ENCODE data around the gene SPRYD3. TPM values are rescaled to one million over a fixed set of nuclear protein-coding genes. Genes with fewer than 3 reads are reported as not detected.

The SPRYD3 gene
- total RNA-seq, 1 experiment from 2014 or later: 35.2 TPM

DNA sequence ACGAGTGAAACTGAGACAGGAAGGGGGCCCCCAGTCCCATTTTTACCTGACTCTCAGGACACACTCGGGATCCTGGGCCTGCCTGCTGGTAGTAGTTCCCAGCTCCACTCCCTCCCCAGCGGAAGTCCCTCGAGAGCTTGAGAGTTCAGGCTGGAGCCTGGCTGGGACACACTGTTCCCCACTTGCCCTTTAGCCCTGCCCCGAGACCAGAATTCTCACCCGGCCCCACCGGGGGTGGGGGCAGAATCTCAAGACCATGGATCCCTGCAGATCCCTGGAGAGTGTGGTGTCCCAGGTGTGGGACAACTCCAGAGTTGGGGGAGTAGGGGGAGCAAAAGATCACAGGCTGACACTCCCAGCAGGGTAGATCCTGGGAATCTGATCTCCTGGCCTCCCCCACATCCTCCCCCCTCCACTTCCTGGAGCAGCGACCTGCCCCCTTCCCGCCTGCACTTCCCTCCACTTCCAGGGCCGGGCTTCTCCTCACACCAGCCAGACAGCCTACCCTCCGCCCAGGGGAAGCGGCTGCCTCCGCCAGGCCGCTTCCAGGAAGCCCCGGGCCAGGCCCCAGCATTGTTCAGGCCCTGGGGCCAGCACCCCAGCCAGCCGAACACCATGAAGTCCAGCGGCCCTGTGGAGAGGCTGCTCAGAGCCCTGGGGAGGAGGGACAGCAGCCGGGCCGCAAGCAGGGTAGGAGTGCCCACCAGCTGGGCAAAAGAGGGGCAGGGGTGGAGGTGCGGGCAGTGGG, 29.4 kb downstream of the SPRYD3 start, which contains the start of gene TNS2:
TNS2 (plus strand) TSS at position 495 of the 748 bp plus-strand sequence; CDS start at position 616, 121 bp downstream.
- Mint-ChIP-seq H3K27ac (ENCODE audit: low read depth, unreplicated experiment) (peak within 1 kb of the TSS; percentile 59), H3K4me1 (ENCODE audit: insufficient read depth, unreplicated experiment) (peaks cover 53% of the 10 kb centered on the region), H3K4me3 (ENCODE audit: unreplicated experiment) (peak within 1 kb of the TSS; percentile 80), H3K9me3 (ENCODE audit: unreplicated experiment) (no peaks in the 10 kb centered on the region), H3K36me3 (ENCODE audit: insufficient read depth, unreplicated experiment) (peaks cover 12% of the 10 kb centered on the region), H3K27me3 (ENCODE audit: insufficient read depth, unreplicated experiment) (no peaks in the 10 kb centered on the region)
- peak; percentile 81 for DNase-seq (ENCODE audit: unreplicated experiment)
- CTCF ChIA-PET: interaction anchor here (2.0 kb wide), 1 partner anchor 11 kb away, joined by 5 read pairs; no protein-coding TSS in a partner anchor
- intact Hi-C loops (cut with micrococcal nuclease): no loop called here
- TF ChIP-seq, protein P1, sequence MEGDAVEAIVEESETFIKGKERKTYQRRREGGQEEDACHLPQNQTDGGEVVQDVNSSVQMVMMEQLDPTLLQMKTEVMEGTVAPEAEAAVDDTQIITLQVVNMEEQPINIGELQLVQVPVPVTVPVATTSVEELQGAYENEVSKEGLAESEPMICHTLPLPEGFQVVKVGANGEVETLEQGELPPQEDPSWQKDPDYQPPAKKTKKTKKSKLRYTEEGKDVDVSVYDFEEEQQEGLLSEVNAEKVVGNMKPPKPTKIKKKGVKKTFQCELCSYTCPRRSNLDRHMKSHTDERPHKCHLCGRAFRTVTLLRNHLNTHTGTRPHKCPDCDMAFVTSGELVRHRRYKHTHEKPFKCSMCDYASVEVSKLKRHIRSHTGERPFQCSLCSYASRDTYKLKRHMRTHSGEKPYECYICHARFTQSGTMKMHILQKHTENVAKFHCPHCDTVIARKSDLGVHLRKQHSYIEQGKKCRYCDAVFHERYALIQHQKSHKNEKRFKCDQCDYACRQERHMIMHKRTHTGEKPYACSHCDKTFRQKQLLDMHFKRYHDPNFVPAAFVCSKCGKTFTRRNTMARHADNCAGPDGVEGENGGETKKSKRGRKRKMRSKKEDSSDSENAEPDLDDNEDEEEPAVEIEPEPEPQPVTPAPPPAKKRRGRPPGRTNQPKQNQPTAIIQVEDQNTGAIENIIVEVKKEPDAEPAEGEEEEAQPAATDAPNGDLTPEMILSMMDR (IDR thresholded peaks at IDR 0.05; ENCODE audit: unreplicated experiment): no peak
- BruUV-seq (replicated peaks): no TSS peak
- POLR2A ChIA-PET: interaction anchor here (0.6 to 4.8 kb wide), 7 partner anchors 29 to 573 kb away, joined by 3 to 34 read pairs (median 4); partner anchors contain the start of genes EIF4B, IGFBP6, MYG1 and SPRYD3

DNA sequence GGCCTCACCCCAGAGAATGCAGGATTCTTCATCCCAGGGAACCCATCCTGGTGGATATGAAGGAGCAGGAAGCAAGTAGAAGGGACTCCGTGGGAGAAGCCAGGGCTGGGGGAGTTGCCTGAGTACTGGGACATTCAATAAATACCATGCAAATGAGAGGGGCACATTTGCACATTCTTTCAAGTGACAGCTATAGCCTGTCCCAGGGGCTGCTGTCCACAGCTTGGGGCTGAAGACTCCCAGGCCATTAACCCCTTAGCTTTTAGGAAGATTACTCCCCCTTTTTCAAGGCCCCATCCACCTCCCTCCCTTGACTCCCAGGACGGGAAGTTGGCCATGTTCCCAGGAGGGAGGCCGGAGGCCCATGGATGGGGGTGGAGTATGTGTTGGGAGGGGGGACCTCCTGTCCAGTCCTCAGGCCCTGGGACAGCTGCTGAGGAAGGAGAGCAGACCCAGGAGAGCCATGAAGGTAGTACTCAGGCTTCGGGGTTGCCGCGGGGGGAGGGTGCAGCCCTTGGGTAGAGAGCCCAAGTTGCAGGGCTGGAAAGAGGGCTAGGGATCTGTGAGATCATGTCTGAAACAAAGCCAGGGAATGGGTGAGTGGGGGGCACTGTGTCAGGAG, 30.3 kb downstream of the SPRYD3 start:
- Mint-ChIP-seq H3K4me3 (ENCODE audit: unreplicated experiment) (peak overlapping the region; percentile 80), H3K27me3 (ENCODE audit: insufficient read depth, unreplicated experiment) (no peaks in the 10 kb centered on the region), H3K36me3 (ENCODE audit: insufficient read depth, unreplicated experiment) (peaks cover 9% of the 10 kb centered on the region), H3K4me1 (ENCODE audit: insufficient read depth, unreplicated experiment) (peaks cover 54% of the 10 kb centered on the region), H3K9me3 (ENCODE audit: unreplicated experiment) (no peaks in the 10 kb centered on the region), H3K27ac (ENCODE audit: low read depth, unreplicated experiment) (peak overlapping the region; percentile 59)
- no TSS peak for BruUV-seq (replicated peaks)
- intact Hi-C loops (cut with micrococcal nuclease): no loop called here
- ChIA-PET POLR2A (interaction anchor here (0.6 to 4.8 kb wide), 13 partner anchors 9 to 574 kb away, joined by 3 to 34 read pairs (median 4); partner anchors contain the start of genes EIF4B, MYG1 and SPRYD3), CTCF (interaction anchor here (0.5 to 2.0 kb wide), 10 partner anchors 10 to 977 kb away, joined by 3 to 9 read pairs (median 4); no protein-coding TSS in a partner anchor)
- TF ChIP-seq, protein P1 (IDR thresholded peaks at IDR 0.05; ENCODE audit: unreplicated experiment): no peak
- peak; percentile 78 for DNase-seq (ENCODE audit: unreplicated experiment)

DNA sequence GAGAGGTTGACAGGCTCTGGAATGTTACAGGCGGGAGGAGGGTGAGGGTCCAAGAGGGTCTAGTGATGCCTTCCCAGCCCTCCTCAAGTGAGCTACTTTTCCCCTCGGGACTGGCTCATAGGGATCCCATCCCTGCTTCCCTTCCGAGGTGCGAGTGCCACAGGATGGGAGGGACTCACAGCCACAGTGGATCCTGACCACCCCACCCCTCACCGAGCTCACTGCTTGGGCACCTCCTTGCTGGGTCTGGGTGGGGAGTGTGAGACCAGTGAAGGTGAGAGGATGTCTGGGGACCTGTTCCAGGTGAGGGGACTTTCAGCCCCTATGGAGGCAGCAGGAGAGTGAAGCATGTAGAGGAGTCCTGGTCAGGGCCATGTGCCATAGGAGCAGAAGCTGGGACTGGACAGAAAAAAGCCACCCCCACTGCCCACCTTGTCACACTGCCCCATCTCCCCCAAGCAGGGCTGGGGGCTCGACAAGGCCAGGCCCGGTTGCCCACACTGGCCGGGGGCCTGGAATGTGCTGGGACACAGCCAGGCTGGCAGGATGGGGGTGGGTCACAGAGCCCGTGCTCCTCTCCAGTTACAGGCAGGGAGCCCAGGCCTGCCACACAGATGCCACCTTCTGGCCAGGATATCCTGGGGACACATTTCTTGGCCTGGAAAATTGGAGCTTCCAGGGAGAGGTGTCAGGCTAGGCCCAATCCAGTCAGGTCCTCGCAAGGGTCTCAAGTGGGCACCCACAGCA, 31.0 kb downstream of the SPRYD3 start:
- Mint-ChIP-seq H3K36me3 (ENCODE audit: insufficient read depth, unreplicated experiment) (peaks cover 12% of the 10 kb centered on the region), H3K4me3 (ENCODE audit: unreplicated experiment) (peak overlapping the region; percentile 80)

More for the DNA sequence above, 31.0 kb downstream of the SPRYD3 start:
- Mint-ChIP-seq H3K27me3 (ENCODE audit: insufficient read depth, unreplicated experiment) (no peaks in the 10 kb centered on the region), H3K9me3 (ENCODE audit: unreplicated experiment) (no peaks in the 10 kb centered on the region), H3K27ac (ENCODE audit: low read depth, unreplicated experiment) (peak overlapping the region; percentile 59), H3K4me1 (ENCODE audit: insufficient read depth, unreplicated experiment) (peaks cover 48% of the 10 kb centered on the region)
- intact Hi-C loops (cut with micrococcal nuclease): no loop called here
- ChIA-PET POLR2A (interaction anchor here (0.7 to 4.8 kb wide), 18 partner anchors 9 to 901 kb away, joined by 3 to 34 read pairs (median 4); partner anchors contain the start of genes EIF4B, IGFBP6, MYG1 and SPRYD3), CTCF (interaction anchor here (0.5 to 2.0 kb wide), 23 partner anchors 9 to 977 kb away, joined by 3 to 9 read pairs (median 3); no protein-coding TSS in a partner anchor)
- TF ChIP-seq, protein P1 (IDR thresholded peaks at IDR 0.05; ENCODE audit: unreplicated experiment): peak; percentile 11
- no TSS peak for BruUV-seq (replicated peaks)
- DNase-seq (ENCODE audit: unreplicated experiment): peak; percentile 58
